Medulla oblongata (tissue), 1 donor: ENCODE measurements around the gene COL16A1.
A peak's percentile ranks its signal among the peaks of the same experiment; 100 is the strongest.
"Not testable (repeated sequence)": the region's sequence is repeated elsewhere in the genome, so short reads cannot be mapped to it uniquely, and the experiment has no call there.

Source experiments
- DNase-seq: peaks from one replicate; pipeline ENCODE4 v3.0.0-alpha.2; 2015; ENCODE audit errors: extremely low spot score

The COL16A1 gene

DNA sequence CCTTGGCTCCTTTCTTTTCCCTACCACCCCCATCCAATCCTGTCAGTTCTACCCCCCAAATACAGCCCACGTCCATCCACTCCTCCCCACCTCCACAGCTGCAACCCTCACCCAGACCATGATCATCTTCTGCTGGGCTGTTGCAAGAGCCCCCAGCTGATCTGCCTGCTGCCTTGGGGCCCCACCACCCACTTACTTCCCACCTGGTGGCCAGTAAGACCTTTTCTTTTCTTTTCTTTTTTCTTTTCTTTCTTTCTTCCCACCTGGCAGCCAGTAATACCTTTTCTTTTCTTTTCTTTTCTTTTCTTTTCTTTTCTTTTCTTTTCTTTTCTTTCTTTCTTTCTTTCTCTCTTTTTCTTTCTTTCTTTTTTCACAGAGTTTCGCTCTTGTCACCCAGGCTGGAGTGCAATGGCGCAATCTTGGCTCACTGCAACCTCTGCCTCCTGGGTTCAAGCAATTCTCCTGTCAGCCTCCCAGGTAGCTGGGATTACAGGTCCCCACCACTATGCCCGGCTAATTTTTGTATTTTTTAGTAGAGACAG is 3.3 kb upstream of the COL16A1 start:
- DNase-seq, result not testable (repeated sequence)

DNA sequence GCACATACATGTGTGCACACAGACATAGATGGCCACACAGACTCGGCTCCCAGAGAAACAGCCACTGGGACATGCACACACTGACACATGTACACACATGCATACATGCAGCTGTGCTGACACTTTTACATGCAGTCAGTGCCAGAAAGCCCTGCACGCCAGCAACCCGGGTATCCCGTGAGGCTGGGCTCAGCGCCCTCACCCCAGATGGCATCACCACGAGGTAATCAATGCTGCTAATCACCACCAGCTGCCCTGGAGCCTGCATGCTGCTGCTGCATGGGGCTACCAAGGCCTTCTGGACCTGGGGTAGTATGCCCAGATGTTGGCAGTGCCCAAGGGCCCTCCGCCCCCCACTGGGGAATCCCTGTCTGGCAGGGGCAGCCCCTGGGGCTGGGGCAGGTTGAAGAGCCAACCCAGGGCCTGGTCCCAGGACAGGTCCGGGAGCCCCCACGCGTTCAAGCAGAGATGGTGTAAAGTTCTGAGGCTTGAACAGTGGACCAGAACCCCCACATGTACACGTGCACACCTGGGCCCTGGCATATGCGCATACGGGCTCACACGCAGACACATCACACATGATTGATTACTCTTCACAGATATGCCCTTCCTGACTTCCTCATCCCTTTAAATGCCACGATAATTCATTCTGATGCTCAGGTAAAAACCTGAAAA is 2.7 kb upstream of the COL16A1 start:
- DNase-seq, result no peak

GRCh38 chr1:31705080-31705866 is 1.5 kb upstream of the COL16A1 start:
- DNase-seq, result peak; percentile 51

GRCh38 chr1:31704271-31705079 is 658 bp upstream of the COL16A1 start:
- DNase-seq, result no peak

GRCh38 chr1:31702836-31703404 is 897 bp downstream of the COL16A1 start:
- DNase-seq, result no peak

DNA sequence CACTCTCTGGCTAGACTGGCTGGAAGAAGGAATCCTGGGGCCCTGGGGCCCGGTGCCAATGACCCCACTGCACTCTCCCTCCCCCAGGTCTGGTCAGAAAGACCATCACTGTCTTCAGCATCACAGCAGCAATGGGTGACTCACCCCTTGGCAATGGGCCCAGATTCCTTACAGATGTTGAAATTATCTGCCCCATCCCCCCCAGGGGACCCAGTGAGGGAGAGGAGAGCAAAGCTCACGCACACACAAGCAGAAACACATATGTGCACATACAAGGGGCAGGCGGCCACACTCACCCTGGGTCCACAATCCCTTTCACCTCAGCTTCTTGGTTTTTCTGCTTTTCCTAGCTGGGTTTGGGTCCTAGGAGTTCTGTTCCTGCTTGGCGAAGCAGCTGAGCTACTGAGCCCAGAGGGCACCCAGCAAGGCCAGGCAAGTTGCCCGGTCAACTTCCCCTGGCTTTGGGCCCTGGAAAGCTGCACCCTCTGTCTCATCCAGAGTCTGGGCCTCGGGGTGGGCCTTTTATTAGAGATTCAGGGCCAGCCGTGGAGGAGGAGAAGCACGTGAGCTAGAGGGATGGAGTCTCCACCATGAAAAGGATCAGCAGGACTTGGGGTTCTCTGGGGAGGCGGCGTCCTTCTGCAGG is 2.6 kb downstream of the COL16A1 start:
- DNase-seq, result peak; percentile 92

DNA sequence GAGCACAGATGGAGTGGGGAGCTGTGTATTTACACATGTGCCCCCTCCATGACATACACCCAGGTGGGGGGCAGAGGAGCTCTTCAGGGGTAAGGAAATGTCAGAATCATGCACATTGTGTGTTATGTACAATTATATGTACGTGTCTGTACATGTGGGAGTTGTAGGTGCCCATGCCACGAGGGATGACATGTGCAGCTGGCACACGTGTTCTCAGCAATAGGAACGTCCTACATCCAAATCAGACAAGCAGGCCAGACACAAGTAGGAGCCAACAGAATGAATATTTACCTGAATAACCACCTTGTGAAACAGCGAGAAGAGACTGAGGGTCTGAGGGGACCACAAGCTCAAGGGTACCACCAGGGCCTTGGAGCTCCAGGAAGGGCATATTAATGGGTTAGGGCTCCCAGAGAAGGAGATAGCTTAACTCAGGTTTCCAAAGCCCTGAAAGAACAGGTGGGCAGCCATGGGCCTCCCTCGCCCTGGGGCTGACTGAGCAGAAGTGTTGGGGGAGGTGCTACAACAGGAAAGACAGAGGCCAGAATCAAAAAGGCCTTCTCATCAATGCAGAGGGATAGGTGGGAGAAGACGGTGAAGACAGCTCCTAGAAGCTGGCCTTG is 3.2 kb downstream of the COL16A1 start:
- DNase-seq, result no peak

GRCh38 chr1:31699341-31699891 is 4.4 kb downstream of the COL16A1 start:
- DNase-seq, result no peak

DNA sequence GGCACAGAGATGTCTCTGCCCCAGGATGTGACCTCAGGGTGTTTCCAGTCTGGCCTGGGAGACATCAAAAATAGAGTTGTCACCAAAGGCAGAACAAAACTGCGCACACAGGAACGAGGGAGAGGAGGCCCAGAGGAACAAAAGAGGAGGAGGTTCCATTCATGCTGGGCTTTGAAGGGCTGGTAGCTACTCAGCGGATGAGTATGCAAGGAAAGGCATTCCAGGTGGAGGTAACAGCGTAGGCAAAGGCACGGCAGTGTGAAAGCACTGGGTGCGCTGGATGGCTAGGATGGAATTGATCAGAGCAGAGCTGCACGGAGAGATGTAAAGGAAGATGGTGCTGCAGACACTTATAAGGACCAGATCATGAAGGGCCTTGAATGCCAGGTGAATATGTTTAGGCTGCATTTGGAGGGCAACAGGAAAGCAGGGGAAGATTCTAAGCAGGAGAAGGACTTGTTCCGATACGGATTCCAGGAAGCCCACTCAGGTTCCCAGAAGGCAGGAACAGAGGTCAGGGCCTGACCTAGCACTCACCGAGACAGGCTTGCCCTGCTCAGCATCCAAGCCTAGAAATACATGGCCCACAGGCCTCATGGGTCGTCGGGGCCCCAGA is 6.3 kb downstream of the COL16A1 start:
- no peak for DNase-seq

DNA sequence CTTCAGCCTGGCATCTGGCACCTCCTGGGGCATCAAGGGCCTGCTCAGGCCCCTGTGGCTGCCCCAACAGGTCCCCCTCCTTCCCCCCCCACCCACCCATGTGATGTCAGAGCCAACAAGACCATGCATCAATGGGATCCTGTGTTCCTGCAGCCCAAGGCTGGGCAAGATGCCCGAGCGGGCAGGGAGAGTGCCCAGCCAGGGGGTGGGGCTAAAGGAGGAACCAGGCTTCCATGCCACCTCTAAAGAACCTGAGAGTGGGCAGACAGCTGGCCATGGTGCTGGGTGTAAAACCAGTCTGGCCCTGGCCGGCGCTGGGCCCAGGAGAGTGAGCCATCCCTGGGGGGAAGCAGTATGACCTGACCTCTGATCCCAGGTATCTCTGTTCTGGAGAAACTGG is 7.6 kb downstream of the COL16A1 start:
- peak; percentile 98 for DNase-seq

GRCh38 chr1:31695327-31695726 is 8.5 kb downstream of the COL16A1 start:
- DNase-seq, result no peak

- peak; percentile 95 for DNase-seq
These were observed 8.9 kb downstream of the COL16A1 start for GRCh38 chr1:31694964-31695313.

DNA sequence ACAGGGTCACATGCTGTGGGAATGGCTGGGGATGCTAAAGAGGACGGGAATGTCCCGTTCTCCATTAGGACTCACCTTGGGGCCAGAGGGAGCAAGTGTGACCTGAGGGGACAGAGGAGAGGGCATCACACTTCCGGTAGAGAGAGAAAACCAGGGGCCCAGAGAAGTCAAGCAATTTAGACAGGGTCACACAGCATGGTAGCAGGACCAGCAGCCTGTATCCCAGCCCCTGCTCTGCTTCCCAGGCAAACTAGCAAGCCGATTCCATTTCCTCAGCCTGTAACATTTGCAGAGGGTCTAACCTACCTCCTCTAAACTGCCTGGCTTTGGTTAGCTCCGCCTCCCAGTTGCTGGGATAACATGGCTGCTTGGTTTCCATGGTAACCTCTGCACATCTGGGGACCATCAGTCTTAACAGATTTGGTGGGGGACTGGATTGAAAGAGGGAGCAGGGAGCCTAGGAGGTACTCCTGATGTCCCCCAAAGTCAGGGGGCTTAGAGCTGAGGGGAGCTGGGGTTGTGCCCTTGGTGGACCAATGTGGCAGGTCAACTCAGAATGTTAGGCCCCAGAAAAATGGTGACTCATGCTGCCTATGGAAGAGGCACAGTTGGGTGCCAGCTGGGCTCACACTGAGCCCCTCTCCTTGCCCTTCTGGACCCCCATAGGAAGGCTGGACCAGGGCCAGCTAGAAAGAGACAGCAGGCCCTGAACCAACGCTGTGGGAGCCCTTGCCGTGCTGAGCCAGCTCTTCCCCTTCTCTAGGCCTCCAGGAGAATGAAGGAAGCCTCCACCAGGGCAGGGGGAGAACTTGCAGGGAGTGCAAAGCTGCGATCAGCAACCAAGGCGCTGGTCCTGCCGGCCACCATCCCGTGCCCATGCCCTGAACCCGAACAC is 9.5 kb downstream of the COL16A1 start:
- no peak for DNase-seq

GRCh38 chr1:31693231-31693630 is 10.6 kb downstream of the COL16A1 start:
- no peak for DNase-seq

- DNase-seq, result no peak
These were observed 11.9 kb downstream of the COL16A1 start for GRCh38 chr1:31691951-31692350.

GRCh38 chr1:31691446-31691845 is 12.4 kb downstream of the COL16A1 start:
- no peak for DNase-seq

DNA sequence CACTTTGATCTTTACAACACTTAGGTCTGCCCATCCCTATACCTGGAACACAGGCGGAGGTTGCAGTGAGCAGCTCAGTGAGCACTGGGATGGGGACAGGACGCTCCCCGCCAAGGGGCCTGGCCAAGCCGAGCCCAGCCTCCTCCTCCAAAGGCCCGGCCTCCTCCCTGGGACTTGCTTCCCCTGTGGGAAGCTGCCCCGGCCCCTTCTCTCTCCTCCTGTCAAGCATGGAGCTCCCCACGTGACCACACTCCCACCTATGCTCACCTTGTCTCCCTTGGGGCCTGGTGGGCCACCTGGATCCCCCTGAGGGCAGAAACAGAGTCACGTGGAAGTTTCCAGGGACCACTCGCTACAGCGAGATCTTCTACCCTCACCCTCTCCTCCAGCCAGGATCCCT is 12.9 kb downstream of the COL16A1 start:
- no peak for DNase-seq

DNA sequence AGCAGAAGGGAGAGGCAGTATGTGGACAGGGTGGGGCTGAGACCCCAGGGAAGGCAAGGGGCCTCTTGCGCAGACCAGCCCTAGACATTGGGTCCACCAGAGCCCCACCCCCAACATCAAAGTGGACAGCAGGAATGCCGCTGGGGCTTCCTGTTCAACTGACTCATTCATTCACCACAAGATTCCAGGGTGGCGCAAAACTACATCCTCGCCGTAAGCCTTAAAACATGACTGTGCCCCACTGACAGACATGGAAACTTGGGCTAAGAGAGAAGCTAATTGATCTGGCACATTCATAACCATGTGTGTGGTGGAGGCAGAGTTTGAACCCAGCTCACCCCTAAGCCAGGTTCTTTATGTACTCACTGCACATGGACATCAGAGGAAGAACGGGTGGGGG is 14.0 kb downstream of the COL16A1 start:
- no peak for DNase-seq

GRCh38 chr1:31689379-31689778 is 14.4 kb downstream of the COL16A1 start:
- DNase-seq, result no peak
